HG03469 (cell line): ENCODE data around the gene CKB.

Experiments
- ATAC-seq: cut with Tn5 transposase; IDR thresholded peaks from one replicate; pipeline ENCODE4 v1.9.1; 2021; ENCODE audit warnings: mild to moderate bottlenecking, moderate library complexity, moderate number of reproducible peaks; ENCODE audit not compliant: unreplicated experiment

Gene CKB

GRCh38 chr14:103550451-103551337 lies 28.1 kb upstream of the CKB start:
- no peak for ATAC-seq

- ATAC-seq, result no peak
Measured at GRCh38 chr14:103549361-103550311, 27.0 kb upstream of the CKB start.

- ATAC-seq, result no peak
Measured at GRCh38 chr14:103548463-103549351, 26.1 kb upstream of the CKB start.

GRCh38 chr14:103547941-103548462 lies 25.4 kb upstream of the CKB start:
- ATAC-seq, result no peak

- no peak for ATAC-seq
Measured at GRCh38 chr14:103547455-103547940, 24.9 kb upstream of the CKB start.

- no peak for ATAC-seq
Measured at GRCh38 chr14:103546652-103547454, 24.2 kb upstream of the CKB start.

GRCh38 chr14:103545915-103546651 lies 23.5 kb upstream of the CKB start:
- no peak for ATAC-seq

- ATAC-seq, result no peak
Measured at GRCh38 chr14:103545219-103545914, 22.7 kb upstream of the CKB start.

- no peak for ATAC-seq
Measured at GRCh38 chr14:103544388-103545218, 22.0 kb upstream of the CKB start.

- ATAC-seq, result no peak
Measured at GRCh38 chr14:103543721-103544387, 21.2 kb upstream of the CKB start.

- ATAC-seq, result no peak
Measured at GRCh38 chr14:103543140-103543539, 20.5 kb upstream of the CKB start.

- ATAC-seq, result no peak
Measured at GRCh38 chr14:103542605-103543088, 20.0 kb upstream of the CKB start.

- ATAC-seq, result no peak
Measured at GRCh38 chr14:103541709-103542604, 19.3 kb upstream of the CKB start.

GRCh38 chr14:103540821-103541708 lies 18.4 kb upstream of the CKB start:
- ATAC-seq, result no peak
